Thoracic aorta (tissue), 2 donors: ENCODE results near the gene SDR42E2. TPM values are rescaled to one million over a fixed set of nuclear protein-coding genes. Genes with fewer than 3 reads are reported as not detected.

ENCODE experiments used
- ATAC-seq: fragments of 150-250 bp; one replicate; pipeline ENCODE4 v1.8.0; 2017; ENCODE audit warnings: low read depth; ENCODE audit not compliant: insufficient number of reproducible peaks, low FRiP score
- DNase-seq: peaks from one replicate; pipeline ENCODE4 v3.0.0-alpha.2; 2020; ENCODE audit warnings: low spot score
- H3K27ac ChIP-seq, 2 donors: fragments of 200-600 bp; sonication (generic); 1 replicate in 1 of 2; 2 replicates in 1 of 2; pipeline ENCODE4 v1.5.1; 2016; ENCODE audit warnings: mild to moderate bottlenecking in 2 of 2, moderate library complexity in 2 of 2
- H3K27me3 ChIP-seq: fragments of 200-600 bp; sonication (generic); replicated peaks from 2 replicates; pipeline ENCODE4 v1.6.0; 2016; ENCODE audit warnings: mild to moderate bottlenecking; ENCODE audit not compliant: insufficient read depth
- H3K36me3 ChIP-seq: fragments of 200-600 bp; sonication (generic); one replicate; pipeline ENCODE4 v1.5.1; 2016
- H3K4me1 ChIP-seq, 2 donors: fragments of 200-600 bp; sonication (generic); 1 replicate in 1 of 2; 2 replicates in 1 of 2; pipeline versions ENCODE4 v1.5.1 to v1.6.0; 2016; ENCODE audit warnings: low read depth in 2 of 2, mild to moderate bottlenecking in 1 of 2; ENCODE audit not compliant: control insufficient read depth in 1 of 2
- H3K4me3 ChIP-seq: fragments of 200-600 bp; sonication (generic); 2 replicates; pipeline ENCODE4 v1.5.1; 2016; ENCODE audit warnings: mild to moderate bottlenecking
- H3K9me3 ChIP-seq: fragments of 200-600 bp; sonication (generic); 2 replicates; pipeline ENCODE4 v1.5.1; 2016
- total RNA-seq, 2 donors: library from RNA; depleted of rRNA; stranded (reverse); fragments of >200 nt; gene quantifications; one replicate each; pipeline versions ENCODE4 v1.1.0 to v1.2.3, GENCODE V29; 2016
- TF ChIP-seq, protein P1 (sequence below): fragments of 200-600 bp; sonication (generic); IDR thresholded peaks from one replicate; pipeline ENCODE4 v1.5.1; 2019; ENCODE audit warnings: antibody characterized with exemption

The SDR42E2 gene
- total RNA-seq, 2 donors from 2014 or later: not detected

DNA sequence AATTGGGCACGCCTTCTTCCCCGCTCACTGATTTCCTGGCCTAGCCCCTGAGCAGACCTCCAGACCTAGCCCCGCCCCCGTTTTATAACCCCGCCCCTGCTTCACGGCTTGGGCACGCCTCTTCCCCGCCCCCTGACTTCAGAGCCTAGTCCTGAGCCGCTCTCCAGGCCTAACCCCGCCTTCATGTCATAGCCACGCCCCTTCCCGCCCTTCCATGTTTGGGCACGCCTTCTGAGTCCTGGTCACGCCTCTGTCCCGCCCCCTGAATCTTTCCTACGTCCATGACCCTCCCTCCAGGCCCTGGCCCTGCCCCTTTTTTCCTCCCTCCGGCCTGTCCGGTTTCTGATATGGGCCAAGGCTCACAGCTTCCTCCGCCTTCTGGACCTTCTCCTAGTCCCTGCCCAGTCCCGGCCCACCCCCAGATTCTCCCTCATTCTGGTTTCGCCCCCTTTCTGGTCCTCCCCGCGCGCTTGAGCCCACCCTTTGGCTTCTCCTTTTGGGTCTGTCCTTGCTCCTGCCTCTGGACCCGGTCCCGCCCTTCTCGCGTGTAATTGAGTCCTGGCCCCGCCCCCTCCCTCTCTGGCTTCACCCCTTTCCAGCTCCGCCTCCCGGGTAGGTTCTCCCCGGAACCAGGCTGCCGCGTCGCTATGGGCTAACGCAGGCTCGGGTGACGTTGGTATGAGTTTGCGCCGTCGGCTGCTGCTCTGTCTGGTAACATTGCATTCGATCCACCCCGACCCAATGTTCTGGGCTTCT is 28.6 kb downstream of the SDR42E2 start:
- DNase-seq: peak; percentile 100
- H3K36me3 ChIP-seq: no peaks in the 10 kb centered on the region
- peak; percentile 78 for ATAC-seq
- H3K4me1 ChIP-seq: peaks cover 15 to 30% of the 10 kb centered on the region in 2 donors
- no peaks in the 10 kb centered on the region for H3K27me3 ChIP-seq
- H3K4me3 ChIP-seq: peak overlapping the region; percentile 75
- no peaks in the 10 kb centered on the region for H3K9me3 ChIP-seq
- peak overlapping the region; percentile 94 to 97 for H3K27ac ChIP-seq
- TF ChIP-seq, protein P1, sequence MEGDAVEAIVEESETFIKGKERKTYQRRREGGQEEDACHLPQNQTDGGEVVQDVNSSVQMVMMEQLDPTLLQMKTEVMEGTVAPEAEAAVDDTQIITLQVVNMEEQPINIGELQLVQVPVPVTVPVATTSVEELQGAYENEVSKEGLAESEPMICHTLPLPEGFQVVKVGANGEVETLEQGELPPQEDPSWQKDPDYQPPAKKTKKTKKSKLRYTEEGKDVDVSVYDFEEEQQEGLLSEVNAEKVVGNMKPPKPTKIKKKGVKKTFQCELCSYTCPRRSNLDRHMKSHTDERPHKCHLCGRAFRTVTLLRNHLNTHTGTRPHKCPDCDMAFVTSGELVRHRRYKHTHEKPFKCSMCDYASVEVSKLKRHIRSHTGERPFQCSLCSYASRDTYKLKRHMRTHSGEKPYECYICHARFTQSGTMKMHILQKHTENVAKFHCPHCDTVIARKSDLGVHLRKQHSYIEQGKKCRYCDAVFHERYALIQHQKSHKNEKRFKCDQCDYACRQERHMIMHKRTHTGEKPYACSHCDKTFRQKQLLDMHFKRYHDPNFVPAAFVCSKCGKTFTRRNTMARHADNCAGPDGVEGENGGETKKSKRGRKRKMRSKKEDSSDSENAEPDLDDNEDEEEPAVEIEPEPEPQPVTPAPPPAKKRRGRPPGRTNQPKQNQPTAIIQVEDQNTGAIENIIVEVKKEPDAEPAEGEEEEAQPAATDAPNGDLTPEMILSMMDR: no peak

DNA sequence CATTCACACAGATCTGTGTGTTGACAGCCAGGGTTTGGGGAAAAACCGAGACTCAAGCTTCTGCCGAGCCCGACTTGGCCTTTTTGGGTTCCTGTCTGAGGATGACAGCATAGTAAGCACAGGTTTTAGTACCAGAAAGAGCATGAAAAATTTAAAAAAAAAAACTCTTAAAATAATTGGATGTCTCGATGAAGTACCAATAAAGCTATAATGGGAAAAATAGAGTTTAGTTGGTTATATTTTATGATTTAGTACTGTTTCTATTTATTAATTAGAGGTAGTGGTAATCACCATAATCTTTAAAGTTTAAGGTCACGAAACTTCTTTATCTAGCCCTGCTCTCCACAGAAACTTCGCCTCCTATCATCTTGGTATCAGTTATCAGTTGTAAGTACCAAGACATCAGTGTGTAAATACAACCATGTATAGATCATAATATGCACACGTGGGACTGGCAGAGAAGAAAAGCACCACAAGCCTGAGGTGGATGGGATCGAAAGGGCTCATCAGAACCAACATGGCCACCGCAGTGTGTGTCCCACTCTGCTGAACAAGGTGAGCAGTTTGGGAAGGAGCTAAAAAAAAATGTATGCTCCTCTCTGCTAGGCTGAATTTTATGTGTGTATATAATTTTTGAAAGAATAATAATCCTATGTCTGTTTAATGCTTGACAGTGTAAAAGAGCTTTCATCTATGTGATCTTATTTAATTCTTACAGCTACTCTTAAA is 29.4 kb downstream of the SDR42E2 start:
- ATAC-seq (no peak), DNase-seq (no peak)
- H3K9me3 ChIP-seq: no peaks in the 10 kb centered on the region
- H3K4me1 ChIP-seq: peaks cover 15 to 34% of the 10 kb centered on the region in 2 donors
- H3K27me3 ChIP-seq: no peaks in the 10 kb centered on the region
- peak overlapping the region; percentile 75 for H3K4me3 ChIP-seq
- peak overlapping the region; percentile 94 to 97 for H3K27ac ChIP-seq
- H3K36me3 ChIP-seq: no peaks in the 10 kb centered on the region
- TF ChIP-seq, protein P1: no peak

DNA sequence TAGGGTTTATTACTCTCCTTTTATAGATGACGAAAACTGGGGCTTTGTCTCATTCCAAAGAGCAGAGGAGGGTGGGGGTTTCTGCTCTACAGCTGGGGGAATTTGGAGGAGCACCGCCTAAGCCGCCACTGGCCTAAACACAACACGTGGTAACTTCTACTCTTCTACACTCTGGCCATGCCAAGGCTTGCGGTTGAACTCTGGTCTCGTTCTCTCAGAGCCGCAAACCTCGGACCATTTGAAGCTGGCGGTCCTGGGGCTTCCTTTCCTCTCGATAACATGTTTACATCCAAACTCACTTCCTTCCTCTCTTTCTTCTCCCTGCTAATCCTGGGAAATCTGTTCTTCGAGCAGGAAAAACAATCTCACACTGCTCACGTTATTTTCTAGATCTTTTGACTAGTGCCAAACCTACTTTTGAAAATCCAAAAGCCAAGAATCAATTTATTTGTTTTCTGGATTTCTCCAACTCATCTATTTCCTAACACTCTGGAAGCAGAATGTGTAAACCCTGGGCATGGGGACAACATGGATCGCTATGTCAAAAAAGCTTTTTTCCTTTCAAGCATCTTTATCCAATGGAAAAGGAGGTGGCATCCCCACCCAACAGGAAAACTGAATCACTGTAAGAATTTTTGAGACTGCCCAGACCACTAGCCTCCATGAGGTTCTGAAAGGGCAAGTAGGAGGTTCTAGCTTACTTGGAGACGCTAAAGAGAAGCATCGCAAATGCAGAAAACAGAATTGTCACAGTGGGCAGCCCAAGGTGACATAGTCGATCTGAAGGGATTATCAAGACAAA is 30.2 kb downstream of the SDR42E2 start:
- TF ChIP-seq, protein P1: no peak
- peak; percentile 23 for ATAC-seq
- peak overlapping the region; percentile 94 to 97 for H3K27ac ChIP-seq
- H3K36me3 ChIP-seq: no peaks in the 10 kb centered on the region
- no peaks in the 10 kb centered on the region for H3K27me3 ChIP-seq
- H3K9me3 ChIP-seq: no peaks in the 10 kb centered on the region
- peak; percentile 22 for DNase-seq
- peak overlapping the region; percentile 75 for H3K4me3 ChIP-seq
- H3K4me1 ChIP-seq: peaks cover 15 to 34% of the 10 kb centered on the region in 2 donors

DNA sequence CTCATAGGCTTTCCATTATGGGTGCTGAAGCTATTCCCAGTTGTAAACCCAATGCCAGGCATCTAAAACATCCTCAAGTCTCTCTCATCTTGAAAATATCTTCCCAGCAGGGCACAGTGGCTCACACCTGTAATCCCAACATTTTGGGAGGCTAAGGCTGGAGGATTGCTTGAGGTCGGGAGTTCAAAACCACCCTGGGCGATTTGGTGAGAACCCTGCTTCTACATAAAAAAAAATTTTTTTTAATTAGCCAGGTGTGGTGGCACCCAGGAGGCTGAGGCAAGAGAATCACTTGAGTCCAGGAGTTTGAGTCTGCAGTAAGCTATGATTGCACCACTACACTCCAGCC is 30.7 kb downstream of the SDR42E2 start:
- H3K4me1 ChIP-seq: peaks cover 15 to 35% of the 10 kb centered on the region in 2 donors
- H3K9me3 ChIP-seq: no peaks in the 10 kb centered on the region
- H3K27ac ChIP-seq: peak overlapping the region; percentile 94 to 97
- TF ChIP-seq, protein P1: no peak
- no peaks in the 10 kb centered on the region for H3K27me3 ChIP-seq
- H3K4me3 ChIP-seq: peak overlapping the region; percentile 75
- ATAC-seq: no peak
- DNase-seq: no peak
- H3K36me3 ChIP-seq: no peaks in the 10 kb centered on the region
